Upper lobe of left lung (tissue), 4 donors: Measurements from ENCODE around the gene TNXB.

Experiments used
- POLR2A ChIP-seq, 4 donors: fragments of 450-650 bp; IDR thresholded peaks; one replicate each; pipeline ENCODE4 v1.5.1; 2016 to 2017; ENCODE audit warnings: antibody characterized with exemption in 4 of 4, mild to moderate bottlenecking in 2 of 4
- TF ChIP-seq, protein P1 (sequence below), 6 experiments: fragments of 450-650 bp in 4 of 6; fragments of 200-600 bp in 2 of 6; sonication (generic) in 2 of 6; IDR thresholded peaks; one replicate each; pipeline ENCODE4 v1.5.1; 2016 to 2019; ENCODE audit warnings: antibody characterized with exemption in 6 of 6

DNA sequence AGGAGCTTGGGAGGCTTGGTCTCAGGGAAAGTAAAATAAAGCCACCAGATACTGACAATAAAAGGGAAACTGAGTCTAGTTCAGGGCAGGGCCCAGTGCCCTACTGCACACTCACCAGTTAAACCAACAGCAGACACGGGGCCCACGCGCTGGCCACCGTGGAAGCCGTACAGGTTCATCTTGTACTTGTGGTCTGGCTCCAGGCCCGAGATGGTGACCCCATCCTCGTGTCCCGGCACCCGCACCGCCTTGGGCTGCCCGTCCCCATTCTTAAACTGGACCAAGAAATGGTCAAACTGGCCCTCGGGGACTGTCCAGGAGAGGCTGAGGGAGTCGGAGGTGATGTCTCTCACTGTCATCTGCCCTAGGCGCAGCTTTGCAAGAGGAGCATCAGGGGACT, 44.4 kb downstream of the TNXB start:
- TF ChIP-seq POLR2A (IDR thresholded peaks at IDR 0.05) = no peak
- TF ChIP-seq, protein P1, sequence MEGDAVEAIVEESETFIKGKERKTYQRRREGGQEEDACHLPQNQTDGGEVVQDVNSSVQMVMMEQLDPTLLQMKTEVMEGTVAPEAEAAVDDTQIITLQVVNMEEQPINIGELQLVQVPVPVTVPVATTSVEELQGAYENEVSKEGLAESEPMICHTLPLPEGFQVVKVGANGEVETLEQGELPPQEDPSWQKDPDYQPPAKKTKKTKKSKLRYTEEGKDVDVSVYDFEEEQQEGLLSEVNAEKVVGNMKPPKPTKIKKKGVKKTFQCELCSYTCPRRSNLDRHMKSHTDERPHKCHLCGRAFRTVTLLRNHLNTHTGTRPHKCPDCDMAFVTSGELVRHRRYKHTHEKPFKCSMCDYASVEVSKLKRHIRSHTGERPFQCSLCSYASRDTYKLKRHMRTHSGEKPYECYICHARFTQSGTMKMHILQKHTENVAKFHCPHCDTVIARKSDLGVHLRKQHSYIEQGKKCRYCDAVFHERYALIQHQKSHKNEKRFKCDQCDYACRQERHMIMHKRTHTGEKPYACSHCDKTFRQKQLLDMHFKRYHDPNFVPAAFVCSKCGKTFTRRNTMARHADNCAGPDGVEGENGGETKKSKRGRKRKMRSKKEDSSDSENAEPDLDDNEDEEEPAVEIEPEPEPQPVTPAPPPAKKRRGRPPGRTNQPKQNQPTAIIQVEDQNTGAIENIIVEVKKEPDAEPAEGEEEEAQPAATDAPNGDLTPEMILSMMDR (IDR thresholded peaks at IDR 0.05) = no peak
